Osteoblast (primary cell): Measurements from ENCODE around the gene TENM4. TPM values are rescaled to one million over a fixed set of nuclear protein-coding genes. Genes with fewer than 3 reads are reported as not detected.

Experiments used
- DNase-seq: peaks from one replicate; pipeline ENCODE4 v3.0.0; 2011; ENCODE audit warnings: low spot score, mixed read lengths; ENCODE audit not compliant: insufficient read length; ENCODE audit errors: missing footprints
- H2AFZ ChIP-seq: 2 replicates; pipeline ENCODE4 v1.6.0; 2011; ENCODE audit warnings: mild to moderate bottlenecking, low read length
- H3K27ac ChIP-seq: 2 replicates; pipeline ENCODE4 v1.5.1; 2011; ENCODE audit warnings: mild to moderate bottlenecking, low read depth, low read length, moderate library complexity
- H3K27me3 ChIP-seq: 2 replicates; pipeline ENCODE4 v1.6.0; 2012; ENCODE audit warnings: mild to moderate bottlenecking, control low read depth, inconsistent platforms, low read length, moderate library complexity; ENCODE audit not compliant: insufficient read depth
- H3K36me3 ChIP-seq: 2 replicates; pipeline ENCODE4 v1.5.1; 2011; ENCODE audit warnings: mild to moderate bottlenecking, low read length, control low read depth, moderate library complexity; ENCODE audit not compliant: insufficient read depth
- H3K4me1 ChIP-seq: 2 replicates; pipeline ENCODE4 v1.5.1; 2011; ENCODE audit warnings: mild to moderate bottlenecking, low read length, control low read depth, moderate library complexity; ENCODE audit not compliant: insufficient read depth
- H3K4me2 ChIP-seq: 2 replicates; pipeline ENCODE4 v1.6.0; 2011; ENCODE audit warnings: mild to moderate bottlenecking, low read length; ENCODE audit not compliant: insufficient read depth
- H3K4me3 ChIP-seq: fragments of 200-600 bp; sonication (generic); 3 replicates; pipeline ENCODE4 v1.5.1; 2012; ENCODE audit warnings: mild to moderate bottlenecking, low read length, inconsistent platforms; ENCODE audit not compliant: insufficient read depth
- H3K79me2 ChIP-seq: 2 replicates; pipeline ENCODE4 v1.6.0; 2012; ENCODE audit warnings: mild to moderate bottlenecking, low read length, control low read depth, inconsistent platforms; ENCODE audit not compliant: insufficient read depth
- H3K9me3 ChIP-seq: 2 replicates; pipeline ENCODE4 v1.5.1; 2011; ENCODE audit warnings: low read depth, low read length, control low read depth
- H4K20me1 ChIP-seq: 2 replicates; pipeline ENCODE4 v1.6.0; 2012; ENCODE audit warnings: mild to moderate bottlenecking, low read length, control low read depth; ENCODE audit not compliant: insufficient read depth
- CTCF ChIP-seq: IDR thresholded peaks from 2 replicates; pipeline ENCODE4 v1.5.1; 2011; ENCODE audit warnings: mild to moderate bottlenecking, low read depth, low read length, moderate library complexity; ENCODE audit errors: extremely low read depth
- total RNA-seq: library from RNA; depleted of rRNA; stranded (reverse); fragments of >200 nt; gene quantifications from 2 replicates; pipeline ENCODE4 v1.2.3, GENCODE V29; 2012

Gene TENM4
- total RNA-seq, 1 donor: 63.3 TPM

GRCh38 chr11:78972177-78972576, 468.7 kb downstream of the TENM4 start:
- no peaks in the 10 kb centered on the region for H3K9me3 ChIP-seq
- H3K4me2 ChIP-seq: no peak overlapping the region
- no peaks in the 10 kb centered on the region for H3K36me3 ChIP-seq
- no peak for TF ChIP-seq CTCF
- no peaks in the 10 kb centered on the region for H3K4me1 ChIP-seq
- H3K79me2 ChIP-seq: no peaks in the 10 kb centered on the region
- no peaks in the 10 kb centered on the region for H4K20me1 ChIP-seq
- H3K4me3 ChIP-seq: no peak overlapping the region
- H3K27me3 ChIP-seq: no peaks in the 10 kb centered on the region
- no peak for DNase-seq
- H3K27ac ChIP-seq: no peak overlapping the region
- H2AFZ ChIP-seq: no peak overlapping the region

GRCh38 chr11:78967811-78968210, 473.0 kb downstream of the TENM4 start:
- no peaks in the 10 kb centered on the region for H4K20me1 ChIP-seq
- no peak overlapping the region for H3K4me3 ChIP-seq
- H3K4me2 ChIP-seq: no peak overlapping the region
- H3K27ac ChIP-seq: no peak overlapping the region
- no peaks in the 10 kb centered on the region for H3K27me3 ChIP-seq
- TF ChIP-seq CTCF: no peak
- no peak overlapping the region for H2AFZ ChIP-seq
- no peaks in the 10 kb centered on the region for H3K36me3 ChIP-seq
- H3K9me3 ChIP-seq: no peaks in the 10 kb centered on the region
- DNase-seq: no peak
- H3K4me1 ChIP-seq: no peaks in the 10 kb centered on the region
- H3K79me2 ChIP-seq: no peaks in the 10 kb centered on the region

- Histone ChIP-seq H3K9me3 (no peaks in the 10 kb centered on the region), H3K36me3 (no peaks in the 10 kb centered on the region), H3K27ac (no peak overlapping the region), H3K4me2 (no peak overlapping the region), H3K79me2 (no peaks in the 10 kb centered on the region), H4K20me1 (no peaks in the 10 kb centered on the region), H3K4me3 (no peak overlapping the region), H3K27me3 (no peaks in the 10 kb centered on the region), H3K4me1 (no peaks in the 10 kb centered on the region), H2AFZ (no peak overlapping the region)
- no peak for TF ChIP-seq CTCF
- DNase-seq: no peak
These were observed 475.4 kb downstream of the TENM4 start for GRCh38 chr11:78965432-78965831.

- TF ChIP-seq CTCF: no peak
- no peaks in the 10 kb centered on the region for H3K27me3 ChIP-seq
- no peaks in the 10 kb centered on the region for H3K9me3 ChIP-seq
- H3K4me1 ChIP-seq: peaks cover 13% of the 10 kb centered on the region
- no peaks in the 10 kb centered on the region for H4K20me1 ChIP-seq
- no peak overlapping the region for H3K4me2 ChIP-seq
- no peaks in the 10 kb centered on the region for H3K79me2 ChIP-seq
- no peaks in the 10 kb centered on the region for H3K36me3 ChIP-seq
- H3K4me3 ChIP-seq: no peak overlapping the region
- no peak overlapping the region for H2AFZ ChIP-seq
- DNase-seq: no peak
- H3K27ac ChIP-seq: no peak overlapping the region
These were observed 478.7 kb downstream of the TENM4 start for GRCh38 chr11:78961937-78962701.
